Fibroblast of villous mesenchyme (primary cell): ENCODE data around the gene MMGT1. TPM values are rescaled to one million over a fixed set of nuclear protein-coding genes. Genes with fewer than 3 reads are reported as not detected.

ENCODE experiments used
- DNase-seq: peaks from one replicate; pipeline ENCODE4 v3.0.0-alpha.2; 2010; ENCODE audit warnings: low read depth
- H3K4me3 ChIP-seq: 2 replicates; pipeline ENCODE4 v1.5.1; 2011; ENCODE audit warnings: low read depth, mild to moderate bottlenecking, low read length
- total RNA-seq: library from RNA; depleted of rRNA; stranded (reverse); fragments of >200 nt; gene quantifications from 2 replicates; pipeline ENCODE4 v1.2.3, GENCODE V29; 2012
- TF ChIP-seq, protein P1 (sequence below): IDR thresholded peaks from 2 replicates; pipeline ENCODE4 v1.5.1; 2012; ENCODE audit warnings: low read depth, mild to moderate bottlenecking, low read length; ENCODE audit not compliant: insufficient read depth

The MMGT1 gene
- total RNA-seq, 1 donor, result 33.2 TPM

DNA sequence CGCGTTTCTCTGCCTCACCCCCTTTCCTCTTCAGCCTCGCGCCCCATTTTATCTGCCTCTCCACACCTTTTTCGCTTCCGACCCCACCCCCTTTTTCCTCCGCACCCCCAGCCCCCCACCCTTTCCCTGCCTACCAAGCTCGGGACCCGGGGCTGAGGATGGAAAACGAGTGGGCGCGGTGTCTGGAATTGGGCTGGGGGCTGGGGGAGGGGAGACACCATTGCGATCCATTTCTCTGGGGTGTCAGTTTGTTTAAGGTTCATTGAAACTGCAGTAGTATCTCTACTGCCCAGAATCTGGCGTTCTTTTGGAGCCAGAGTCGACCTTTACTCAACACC lies 12.2 kb upstream of the MMGT1 start:
- DNase-seq, result no peak
- peak overlapping the region; percentile 77 for H3K4me3 ChIP-seq
- TF ChIP-seq, protein P1, sequence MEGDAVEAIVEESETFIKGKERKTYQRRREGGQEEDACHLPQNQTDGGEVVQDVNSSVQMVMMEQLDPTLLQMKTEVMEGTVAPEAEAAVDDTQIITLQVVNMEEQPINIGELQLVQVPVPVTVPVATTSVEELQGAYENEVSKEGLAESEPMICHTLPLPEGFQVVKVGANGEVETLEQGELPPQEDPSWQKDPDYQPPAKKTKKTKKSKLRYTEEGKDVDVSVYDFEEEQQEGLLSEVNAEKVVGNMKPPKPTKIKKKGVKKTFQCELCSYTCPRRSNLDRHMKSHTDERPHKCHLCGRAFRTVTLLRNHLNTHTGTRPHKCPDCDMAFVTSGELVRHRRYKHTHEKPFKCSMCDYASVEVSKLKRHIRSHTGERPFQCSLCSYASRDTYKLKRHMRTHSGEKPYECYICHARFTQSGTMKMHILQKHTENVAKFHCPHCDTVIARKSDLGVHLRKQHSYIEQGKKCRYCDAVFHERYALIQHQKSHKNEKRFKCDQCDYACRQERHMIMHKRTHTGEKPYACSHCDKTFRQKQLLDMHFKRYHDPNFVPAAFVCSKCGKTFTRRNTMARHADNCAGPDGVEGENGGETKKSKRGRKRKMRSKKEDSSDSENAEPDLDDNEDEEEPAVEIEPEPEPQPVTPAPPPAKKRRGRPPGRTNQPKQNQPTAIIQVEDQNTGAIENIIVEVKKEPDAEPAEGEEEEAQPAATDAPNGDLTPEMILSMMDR, result no peak

DNA sequence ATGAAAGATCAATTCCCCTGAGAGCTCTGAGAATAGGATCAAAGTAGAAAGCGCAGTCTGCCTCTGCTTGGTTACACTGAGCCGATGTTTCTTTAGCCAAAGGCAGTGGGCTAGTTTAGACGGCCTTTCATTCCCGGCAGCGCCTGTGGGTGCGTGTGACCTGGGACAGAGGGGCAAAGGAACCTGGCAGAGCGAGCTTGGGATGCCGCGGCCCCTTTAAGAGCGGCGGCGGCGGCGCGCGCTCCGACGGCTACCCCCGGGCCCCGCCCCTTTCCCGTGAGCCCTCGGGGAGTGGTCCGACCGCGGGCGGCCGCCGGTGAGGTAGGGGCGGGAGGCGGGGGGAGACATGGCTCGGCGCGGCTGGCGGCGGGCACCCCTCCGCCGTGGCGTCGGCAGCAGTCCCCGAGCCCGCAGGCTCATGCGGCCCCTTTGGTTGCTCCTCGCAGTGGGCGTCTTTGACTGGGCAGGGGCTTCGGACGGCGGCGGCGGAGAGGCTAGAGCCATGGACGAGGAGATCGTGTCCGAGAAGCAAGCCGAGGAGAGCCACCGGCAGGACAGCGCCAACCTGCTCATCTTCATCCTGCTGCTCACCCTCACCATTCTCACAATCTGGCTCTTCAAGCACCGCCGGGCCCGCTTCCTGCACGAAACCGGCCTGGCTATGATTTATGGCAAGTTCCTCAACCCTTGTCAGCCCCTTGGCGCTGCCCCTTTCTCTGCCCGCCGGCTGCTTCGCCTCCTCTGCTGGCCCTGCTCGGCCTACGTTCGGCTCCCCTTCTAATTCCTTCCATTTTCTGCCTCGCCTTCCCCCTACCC lies 11.6 kb upstream of the MMGT1 start, which contains the start of gene SLC9A6:
TSS of gene SLC9A6 (plus strand) at position 279 of the 816 bp plus-strand sequence. CDS start at position 503, 224 bp downstream.
- peak; percentile 44 for DNase-seq
- H3K4me3 ChIP-seq, result peak within 1 kb of the TSS; percentile 77
- TF ChIP-seq, protein P1, result no peak

DNA sequence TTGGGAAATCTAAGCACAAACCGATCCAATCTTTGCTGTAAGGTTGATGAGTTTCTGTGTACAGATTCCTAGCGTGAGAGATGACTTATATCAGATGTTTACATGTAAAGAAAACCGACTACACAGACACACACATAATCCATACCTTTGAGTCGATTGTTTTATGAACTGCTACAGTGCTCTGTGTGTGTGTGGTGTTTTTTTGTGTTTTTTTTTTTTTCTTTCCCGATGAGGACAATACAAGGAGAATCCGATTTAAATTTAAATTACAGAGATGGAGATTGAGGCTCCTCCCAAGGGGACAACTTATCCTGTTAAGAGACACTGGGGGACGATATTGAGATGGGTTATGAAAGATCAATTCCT lies 11.0 kb upstream of the MMGT1 start:
- TF ChIP-seq, protein P1, result no peak

DNA sequence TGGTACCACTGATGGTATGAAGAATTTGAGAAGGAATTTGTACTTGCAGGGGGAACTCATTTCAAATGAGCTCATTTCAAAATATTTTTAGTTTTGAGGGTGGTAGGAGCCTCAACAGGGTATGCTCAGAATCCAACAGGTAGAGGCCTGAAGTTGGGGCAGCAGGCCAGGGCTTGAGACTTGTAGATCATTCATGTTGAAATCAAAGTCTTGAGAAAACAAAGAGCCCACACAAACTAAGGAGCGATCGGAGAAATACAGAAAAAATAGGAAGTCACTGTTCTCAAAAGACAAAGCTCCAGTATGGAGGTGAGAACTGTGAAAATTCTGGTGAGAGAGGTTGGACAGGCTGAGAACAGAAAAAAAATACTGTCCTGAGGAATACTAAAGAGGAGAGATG lies 10.5 kb upstream of the MMGT1 start:
- DNase-seq, result no peak
- no peak overlapping the region for H3K4me3 ChIP-seq
- TF ChIP-seq, protein P1, result no peak

More for the DNA sequence above, 11.0 kb upstream of the MMGT1 start:
- DNase-seq, result peak; percentile 33
- peak overlapping the region; percentile 77 for H3K4me3 ChIP-seq

DNA sequence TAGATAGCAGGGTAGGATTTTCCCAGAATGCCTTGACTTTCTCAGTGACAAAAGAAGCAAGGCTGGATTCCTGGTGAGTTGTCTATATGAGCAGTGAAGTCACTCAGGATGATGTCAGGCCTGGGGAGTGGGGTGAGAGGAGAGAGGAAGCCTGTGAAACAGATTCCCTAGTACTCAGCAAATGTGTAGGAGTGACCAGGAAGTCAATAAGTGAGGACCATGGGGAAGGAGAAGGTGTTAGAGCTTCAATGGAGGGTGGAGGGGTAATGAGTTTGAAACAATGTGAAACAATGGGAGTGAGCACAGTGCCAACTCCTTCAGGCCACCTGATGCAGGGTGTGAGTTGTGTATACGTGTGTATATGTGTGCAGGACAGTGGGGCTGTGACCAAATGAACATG lies 9.1 kb upstream of the MMGT1 start:
- DNase-seq, result no peak
- TF ChIP-seq, protein P1, result no peak
- H3K4me3 ChIP-seq, result no peak overlapping the region

DNA sequence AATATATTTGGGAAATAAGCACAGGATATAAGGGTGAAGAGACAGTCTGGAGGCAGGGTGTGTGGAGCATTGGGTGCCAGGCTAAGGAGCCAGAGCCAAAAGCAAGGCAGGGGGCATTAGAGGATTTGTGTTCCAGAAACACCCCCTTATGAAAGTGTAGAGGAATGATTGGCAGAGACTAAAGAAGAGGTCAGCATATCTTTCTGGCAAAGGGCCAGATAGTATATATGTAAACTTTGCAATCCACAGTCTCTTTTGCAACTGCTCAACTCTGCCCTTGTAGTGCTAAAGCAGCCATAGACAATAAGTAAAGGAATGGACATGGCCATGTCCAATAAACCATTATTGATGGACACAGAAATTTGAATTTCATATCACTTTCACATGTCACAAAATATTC lies 7.9 kb upstream of the MMGT1 start:
- peak; percentile 23 for DNase-seq
- TF ChIP-seq, protein P1, result no peak

More for the DNA sequence above, 7.9 kb upstream of the MMGT1 start:
- H3K4me3 ChIP-seq, result no peak overlapping the region
